ENCODE results near the gene HSH2D.
"Not testable (repeated sequence)": the region's sequence is repeated elsewhere in the genome, so short reads cannot be mapped to it uniquely, and the experiment has no call there.

DNA sequence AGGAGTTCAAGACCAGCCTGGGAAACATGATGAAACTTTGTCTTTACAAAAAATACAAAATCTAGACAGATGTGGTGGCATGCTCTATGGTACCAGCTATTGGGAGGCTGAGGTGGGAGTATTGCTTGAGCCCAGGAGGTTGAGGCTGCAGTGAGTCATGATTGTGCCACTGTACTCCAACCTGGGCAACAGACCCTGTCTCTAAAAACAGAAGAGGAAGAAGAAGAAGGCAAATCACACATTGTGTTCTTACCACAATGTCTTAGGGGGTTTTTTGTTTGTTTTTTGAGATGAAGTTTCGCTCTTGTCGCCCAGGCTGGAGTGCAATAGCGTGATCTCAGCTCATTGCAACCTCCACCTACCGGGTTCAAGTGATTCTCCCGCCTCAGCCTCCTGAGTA, 35.4 kb downstream of the HSH2D start:
- not testable (repeated sequence) for TF ChIP-seq POLR2A (IDR thresholded peaks at IDR 0.05)
- TF ChIP-seq, protein P1, sequence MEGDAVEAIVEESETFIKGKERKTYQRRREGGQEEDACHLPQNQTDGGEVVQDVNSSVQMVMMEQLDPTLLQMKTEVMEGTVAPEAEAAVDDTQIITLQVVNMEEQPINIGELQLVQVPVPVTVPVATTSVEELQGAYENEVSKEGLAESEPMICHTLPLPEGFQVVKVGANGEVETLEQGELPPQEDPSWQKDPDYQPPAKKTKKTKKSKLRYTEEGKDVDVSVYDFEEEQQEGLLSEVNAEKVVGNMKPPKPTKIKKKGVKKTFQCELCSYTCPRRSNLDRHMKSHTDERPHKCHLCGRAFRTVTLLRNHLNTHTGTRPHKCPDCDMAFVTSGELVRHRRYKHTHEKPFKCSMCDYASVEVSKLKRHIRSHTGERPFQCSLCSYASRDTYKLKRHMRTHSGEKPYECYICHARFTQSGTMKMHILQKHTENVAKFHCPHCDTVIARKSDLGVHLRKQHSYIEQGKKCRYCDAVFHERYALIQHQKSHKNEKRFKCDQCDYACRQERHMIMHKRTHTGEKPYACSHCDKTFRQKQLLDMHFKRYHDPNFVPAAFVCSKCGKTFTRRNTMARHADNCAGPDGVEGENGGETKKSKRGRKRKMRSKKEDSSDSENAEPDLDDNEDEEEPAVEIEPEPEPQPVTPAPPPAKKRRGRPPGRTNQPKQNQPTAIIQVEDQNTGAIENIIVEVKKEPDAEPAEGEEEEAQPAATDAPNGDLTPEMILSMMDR (IDR thresholded peaks at IDR 0.05): not testable (repeated sequence)

Measured in right lobe of liver (tissue), 4 donors.